EH (cell line): Measurements from ENCODE around the gene OR56A1.
"Not testable (repeated sequence)": the region's sequence is repeated elsewhere in the genome, so short reads cannot be mapped to it uniquely, and the experiment has no call there.

Experiments used
- DNase-seq: peaks from one replicate; pipeline ENCODE4 v3.0.0-alpha.2; 2015; ENCODE audit warnings: low read depth

The OR56A1 gene, protein sequence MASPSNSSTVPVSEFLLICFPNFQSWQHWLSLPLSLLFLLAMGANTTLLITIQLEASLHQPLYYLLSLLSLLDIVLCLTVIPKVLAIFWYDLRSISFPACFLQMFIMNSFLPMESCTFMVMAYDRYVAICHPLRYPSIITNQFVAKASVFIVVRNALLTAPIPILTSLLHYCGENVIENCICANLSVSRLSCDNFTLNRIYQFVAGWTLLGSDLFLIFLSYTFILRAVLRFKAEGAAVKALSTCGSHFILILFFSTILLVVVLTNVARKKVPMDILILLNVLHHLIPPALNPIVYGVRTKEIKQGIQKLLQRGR

GRCh38 chr11:6030708-6031405 lies at the start of gene OR56A1:
Gene OR56A1, minus strand, starts transcription at chr11:6030758. Its CDS starts 3,066 bp downstream, at chr11:6027692.
- DNase-seq = no peak

DNA sequence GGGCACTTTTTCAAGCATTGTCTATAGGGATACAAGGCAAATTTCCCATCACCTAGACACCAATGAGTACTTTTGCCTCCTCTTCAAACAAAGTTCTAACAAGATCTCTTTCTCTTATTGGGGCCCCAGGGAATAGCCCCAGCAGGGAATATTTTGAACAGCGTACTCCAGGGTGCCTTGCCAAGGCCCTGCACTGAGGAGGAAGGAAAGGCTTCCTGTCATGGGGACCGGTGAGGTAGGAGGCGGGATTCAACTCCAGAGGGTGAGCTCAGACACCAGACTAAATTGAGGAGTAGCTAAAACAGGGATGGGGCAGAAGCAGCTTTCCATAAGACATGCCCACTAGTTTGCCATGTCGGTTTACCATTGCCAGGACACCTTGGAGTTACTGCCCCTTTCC lies 48.9 kb upstream of the OR56A1 start:
- DNase-seq = no peak

DNA sequence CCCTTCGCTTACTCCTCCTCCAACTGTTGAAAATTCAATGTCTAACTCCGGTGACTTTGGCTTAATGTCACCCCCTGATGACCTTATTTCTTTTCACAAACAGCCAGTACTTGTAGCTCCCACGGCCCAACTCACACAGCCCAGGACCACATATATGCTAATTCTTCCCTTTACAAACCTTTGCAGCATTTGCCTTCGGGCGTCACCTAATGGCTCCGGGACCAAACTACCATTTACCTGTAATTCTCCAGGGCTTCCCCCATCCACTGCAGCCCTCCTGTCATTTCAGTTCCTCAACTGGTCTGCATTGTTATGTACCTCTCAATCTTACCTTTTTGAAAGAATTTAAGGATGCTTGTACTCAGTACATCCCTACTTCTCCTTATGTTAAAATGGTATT lies 47.2 kb upstream of the OR56A1 start:
- DNase-seq = no peak

- DNase-seq = not testable (repeated sequence)
These were observed 45.9 kb upstream of the OR56A1 start for GRCh38 chr11:6076443-6076842.

GRCh38 chr11:6067502-6067901 lies 36.9 kb upstream of the OR56A1 start:
- no peak for DNase-seq

GRCh38 chr11:6062691-6063358 lies 32.3 kb upstream of the OR56A1 start:
- no peak for DNase-seq

GRCh38 chr11:6061475-6061874 lies 30.9 kb upstream of the OR56A1 start:
- no peak for DNase-seq

DNA sequence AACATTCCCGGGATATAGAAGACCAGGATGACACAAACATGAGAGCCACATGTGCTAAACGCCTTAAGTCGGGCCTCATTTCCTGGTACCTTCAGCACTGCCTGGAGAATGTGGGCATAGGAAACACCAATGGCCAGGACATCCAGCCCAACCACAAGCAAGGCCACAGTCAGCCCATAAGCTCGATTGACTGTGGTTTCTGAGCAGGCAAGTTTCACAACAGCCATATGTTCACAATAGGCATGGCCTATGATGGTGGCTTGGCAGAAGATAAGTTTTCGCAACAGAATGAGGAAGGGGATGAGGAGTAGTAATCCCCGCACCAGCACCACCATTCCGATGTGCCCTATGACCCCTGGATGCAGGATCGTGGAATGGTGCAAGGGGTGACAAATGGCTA lies 26.9 kb upstream of the OR56A1 start:
- no peak for DNase-seq

DNA sequence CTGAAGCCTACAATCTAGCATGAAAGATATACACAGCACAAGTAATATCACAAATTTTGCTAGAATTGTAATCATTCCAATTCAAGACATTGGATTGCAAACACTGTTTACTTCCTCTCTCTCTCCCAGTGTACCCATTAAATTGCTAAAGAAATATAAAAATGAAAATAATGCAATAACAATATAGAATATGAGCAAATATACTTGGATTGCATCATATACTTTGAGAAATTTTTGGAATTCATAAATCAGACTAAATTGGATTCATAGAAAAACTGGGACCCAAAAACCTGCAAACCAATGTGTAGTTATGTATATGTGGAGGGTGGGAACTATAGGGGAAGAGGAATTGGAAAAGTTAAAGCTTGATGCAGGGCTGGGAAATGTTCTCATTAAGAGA lies 25.0 kb upstream of the OR56A1 start:
- no peak for DNase-seq

DNA sequence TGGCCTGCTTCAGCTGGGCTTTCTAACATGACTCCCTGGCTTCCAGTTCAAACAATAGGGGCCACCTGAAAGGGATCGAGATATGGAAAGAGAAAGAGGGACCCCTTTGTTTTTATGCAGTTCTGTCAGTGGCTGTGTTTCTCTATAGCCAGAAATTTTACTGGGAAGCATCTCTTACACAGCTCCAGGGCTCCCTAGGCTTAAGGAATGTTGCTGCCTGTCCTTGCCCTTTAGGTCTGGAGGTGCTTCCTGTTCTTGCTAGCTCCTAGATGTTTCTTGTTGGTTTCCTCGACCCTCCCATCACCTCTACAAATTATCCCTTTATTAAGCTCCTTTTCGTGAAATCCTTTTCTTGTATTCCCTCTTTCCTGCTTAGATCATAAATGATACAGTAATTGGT lies 21.8 kb upstream of the OR56A1 start:
- no peak for DNase-seq

DNA sequence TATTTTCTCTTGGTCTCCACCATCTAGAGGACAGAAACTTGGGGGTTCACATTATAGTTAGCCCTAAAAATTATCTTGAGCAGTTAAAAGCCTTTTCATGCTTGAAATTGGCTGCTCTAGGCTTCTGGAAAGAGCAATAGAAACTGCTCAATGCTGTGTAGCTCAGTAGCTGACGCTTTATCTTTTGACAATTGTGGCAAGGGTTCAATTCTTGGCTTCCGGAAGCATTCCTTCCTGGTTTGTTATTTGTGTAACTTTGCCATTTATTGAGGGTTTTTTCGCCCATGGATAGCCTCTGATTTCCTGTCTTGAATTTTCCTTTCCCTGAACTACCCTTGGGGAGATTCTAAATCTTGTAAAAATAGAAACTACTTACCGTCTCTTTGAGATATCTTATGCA lies 10.3 kb upstream of the OR56A1 start:
- no peak for DNase-seq

DNA sequence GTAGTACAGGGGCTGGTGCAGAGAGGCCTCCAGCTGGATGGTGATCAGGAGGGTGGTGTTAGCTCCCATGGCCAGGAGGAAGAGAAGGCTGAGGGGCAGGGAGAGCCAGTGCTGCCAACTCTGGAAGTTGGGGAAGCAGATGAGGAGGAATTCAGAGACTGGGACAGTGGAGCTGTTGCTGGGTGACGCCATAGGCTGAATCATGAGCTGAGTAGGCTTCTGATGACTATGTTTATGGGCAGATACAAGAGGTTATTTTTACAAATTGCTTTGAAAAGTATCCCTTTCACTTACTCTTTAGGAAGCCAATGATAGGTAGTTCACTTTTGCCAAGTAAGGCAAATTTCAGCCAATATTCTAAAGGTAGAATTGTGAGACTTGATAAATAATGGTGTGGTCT lies 3.1 kb downstream of the OR56A1 start:
- DNase-seq = peak; percentile 2

DNA sequence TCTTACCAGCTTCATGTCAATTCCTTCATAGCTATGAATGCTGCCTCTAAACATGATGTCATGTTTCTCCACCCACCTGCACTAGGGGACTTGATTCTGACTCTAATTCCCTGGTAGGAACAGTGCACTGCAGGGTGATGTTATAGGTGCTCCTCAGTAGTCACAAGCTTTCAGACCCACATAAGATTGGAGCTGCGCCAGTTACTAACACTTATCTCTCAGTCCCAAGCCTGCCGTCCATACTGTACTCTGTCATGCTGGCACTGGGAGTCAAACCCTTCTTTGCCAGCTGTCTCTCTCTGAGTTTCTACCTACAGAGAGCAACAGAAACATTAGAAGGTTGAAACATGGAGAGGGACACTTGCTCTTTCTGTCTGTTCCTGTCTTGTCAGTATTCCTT lies 5.5 kb downstream of the OR56A1 start:
- no peak for DNase-seq

- peak; percentile 34 for DNase-seq
These were observed 7.6 kb downstream of the OR56A1 start for GRCh38 chr11:6022956-6023355.

DNA sequence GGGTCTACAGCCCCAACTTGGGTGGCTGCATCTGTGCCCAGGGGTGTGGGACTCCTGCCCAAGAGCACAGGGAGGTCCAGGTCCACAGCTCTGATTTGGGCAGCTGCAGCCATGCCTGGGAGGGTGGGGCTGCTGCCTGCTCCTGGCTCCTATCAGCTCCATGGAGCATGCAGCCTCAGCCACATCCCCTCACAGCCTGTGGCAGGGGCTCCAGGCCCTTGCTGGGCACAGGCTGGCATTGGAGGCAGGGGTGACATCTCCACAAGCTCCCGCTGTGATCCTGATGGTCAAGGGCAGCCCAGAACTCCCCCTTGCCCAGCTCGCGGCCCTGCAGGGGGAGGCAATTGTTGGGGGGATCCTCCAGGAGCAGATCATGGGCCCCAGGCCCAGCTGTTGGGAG lies 17.5 kb downstream of the OR56A1 start:
- no peak for DNase-seq

DNA sequence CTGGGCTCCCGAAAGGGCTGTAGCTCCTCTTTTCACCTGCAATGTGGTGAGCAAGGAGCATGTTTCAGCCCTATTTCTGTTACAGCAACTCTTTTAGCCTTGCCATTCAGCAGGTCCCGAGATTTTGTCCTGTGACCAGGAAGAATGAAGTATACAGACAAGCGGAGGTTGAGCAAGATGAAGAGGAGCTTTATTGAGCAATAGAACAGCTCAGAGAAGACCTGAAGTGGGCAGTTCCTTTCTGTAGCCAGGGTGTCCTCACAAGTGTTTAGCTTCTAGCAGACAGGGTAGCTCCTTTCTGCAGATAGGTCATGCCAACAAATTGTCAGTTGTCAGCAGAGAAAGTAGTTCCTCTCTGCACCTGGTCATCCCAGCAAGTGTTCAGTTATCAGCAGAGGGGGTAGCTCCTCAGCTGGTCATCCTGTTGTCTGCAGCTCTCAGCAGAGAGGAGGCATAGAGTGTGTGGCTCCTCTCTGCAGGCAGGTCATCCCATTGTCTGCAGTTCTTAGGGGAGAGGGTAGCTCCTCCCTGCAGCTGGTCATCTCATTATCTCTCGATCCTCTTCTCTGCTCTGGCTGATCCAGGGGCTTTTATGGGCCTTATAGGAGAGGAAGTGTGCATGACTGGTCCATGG lies 18.4 kb downstream of the OR56A1 start:
- DNase-seq = no peak

- no peak for DNase-seq
These were observed 23.7 kb downstream of the OR56A1 start, which contains the start of gene OR56A4 for GRCh38 chr11:6006846-6007245. Gene OR56A4, minus strand, starts transcription at chr11:6006946. Its CDS starts 3,954 bp downstream, at chr11:6002992.

DNA sequence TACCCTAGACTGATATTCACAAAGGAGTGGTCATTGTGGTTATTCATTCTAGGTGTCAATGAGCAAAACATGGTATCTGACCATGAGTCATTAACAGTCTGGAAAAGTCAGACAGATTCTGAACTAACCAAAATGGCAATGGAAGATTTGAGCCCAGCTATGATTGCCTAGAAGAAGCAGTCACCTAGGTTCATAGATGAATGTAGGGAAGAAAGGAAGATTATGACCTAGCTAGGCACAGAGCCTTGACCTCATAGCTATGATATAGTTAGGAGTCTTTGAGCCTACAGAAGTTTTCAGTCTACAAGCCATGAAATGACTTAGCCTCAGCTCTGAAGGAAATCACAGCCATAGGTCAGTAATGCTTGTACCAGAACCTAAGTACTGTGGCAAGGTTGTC lies 24.2 kb downstream of the OR56A1 start:
- no peak for DNase-seq

GRCh38 chr11:6002202-6002699 lies 28.3 kb downstream of the OR56A1 start:
- DNase-seq = no peak

DNA sequence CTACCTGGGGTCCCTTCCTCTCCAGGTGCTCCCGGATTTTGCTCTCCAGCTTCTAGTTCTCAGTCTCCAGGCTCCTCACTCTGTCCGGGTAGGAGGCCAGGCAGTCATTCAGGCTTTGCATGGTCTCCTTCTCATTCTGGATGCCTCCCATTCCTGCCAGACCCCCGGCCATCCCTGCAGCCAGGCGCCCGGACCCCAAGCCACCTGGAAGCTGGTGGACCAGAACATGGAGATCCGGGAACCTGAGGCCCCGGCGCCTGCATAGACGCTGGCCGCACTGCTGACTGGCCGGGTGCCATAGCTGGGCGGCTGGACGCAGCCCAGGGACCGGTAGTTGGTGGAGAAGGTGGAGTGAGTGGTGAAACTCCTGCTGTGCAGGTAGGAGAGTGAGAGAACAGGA lies 35.8 kb downstream of the OR56A1 start:
- DNase-seq = no peak

DNA sequence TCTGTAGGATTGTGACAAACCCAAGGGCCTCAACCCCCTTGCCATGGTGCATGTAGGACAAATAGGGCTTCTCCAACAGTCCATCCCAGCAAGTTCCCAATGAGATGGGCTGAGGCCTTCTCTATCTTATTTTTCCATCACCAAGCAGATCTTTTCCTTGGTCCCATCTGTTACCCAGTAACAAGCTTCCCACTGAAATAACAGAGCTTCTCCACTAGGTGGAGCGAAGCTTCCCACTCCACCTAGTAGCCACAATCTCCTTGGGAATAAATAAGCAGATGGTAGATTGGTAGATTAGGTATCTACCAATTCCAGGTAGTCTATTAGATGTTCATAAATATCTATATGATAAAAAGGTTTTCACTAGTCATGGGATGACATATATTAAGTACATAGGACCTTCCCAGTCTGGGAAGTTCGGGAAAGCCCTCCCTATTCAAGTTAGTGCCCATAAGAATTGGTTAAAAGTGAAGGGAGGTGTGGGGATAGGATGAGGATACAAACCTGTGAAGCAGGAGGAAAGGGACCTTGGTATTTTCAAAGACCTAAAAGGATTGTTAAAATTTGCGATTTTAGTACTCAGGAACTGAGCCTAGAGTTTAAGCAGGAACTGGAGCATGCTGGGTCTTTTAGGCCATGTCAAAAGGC lies 37.8 kb downstream of the OR56A1 start:
- peak; percentile 13 for DNase-seq

DNA sequence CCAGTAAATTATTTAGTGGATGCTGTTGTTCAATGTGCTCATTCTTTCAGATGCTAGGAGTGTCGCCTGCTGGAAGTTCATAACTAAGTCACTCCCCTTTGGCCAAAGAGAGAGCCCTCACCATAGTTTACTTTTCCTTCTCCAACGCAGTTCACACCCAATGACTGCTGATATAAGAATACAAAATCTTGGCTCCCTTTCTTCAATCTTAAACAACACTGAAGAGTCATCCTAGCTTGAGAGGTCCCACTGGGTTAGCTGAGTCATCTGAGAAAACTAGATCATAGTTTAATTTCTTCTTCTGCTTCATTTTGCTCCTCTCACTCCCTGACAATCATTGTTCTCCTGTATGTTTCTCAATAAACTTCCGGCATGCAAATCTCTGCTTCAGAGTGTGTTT lies 38.4 kb downstream of the OR56A1 start:
- DNase-seq = no peak
